IMR-90 (cell line): ENCODE results near the gene RBM44. TPM values are rescaled to one million over a fixed set of nuclear protein-coding genes. Genes with fewer than 3 reads are reported as not detected.

Experiments
- ATAC-seq: fragments of 200-7000 bp; cut with Tn5 transposase; 2 replicates; pipeline ENCODE4 v1.9.1; 2020; ENCODE audit warnings: low read depth, mild to moderate bottlenecking, moderate library complexity
- BruUV-seq: library from RNA; stranded (reverse); fragments of 400-500 nt; replicated peaks from 2 replicates; lab custom pipeline; 2021; lab: Mats Ljungman, UMichigan
- CTCF ChIA-PET: fragments of 300-600 bp; formaldehyde crosslinking; extraction: SDS; loops from one replicate; lab custom pipeline; 2021; ENCODE audit warnings: antibody characterized with exemption; lab: Yijun Ruan, JAX
- POLR2A ChIA-PET: fragments of 300-600 bp; sonication (Branson Sonifier 250); formaldehyde crosslinking; loops from one replicate; lab custom pipeline; 2022; ENCODE audit warnings: antibody characterized with exemption; ENCODE audit not compliant: unreplicated experiment; lab: Charles Lee
- DNase-seq: peaks from one replicate; pipeline ENCODE4 v3.0.0; 2013
- H2AFZ ChIP-seq: replicated peaks from 2 replicates; pipeline ENCODE3; 2013; ENCODE audit warnings: low read length, mild to moderate bottlenecking; ENCODE audit not compliant: poor library complexity
- H2AK5ac ChIP-seq: 2 replicates; pipeline ENCODE4 v1.6.1; 2013; ENCODE audit warnings: low read depth, low read length, inconsistent platforms
- H2AK9ac ChIP-seq: replicated peaks from 2 replicates; pipeline ENCODE3; 2013; ENCODE audit warnings: mild to moderate bottlenecking, low read depth, low read length, moderate library complexity; ENCODE audit not compliant: poor library complexity
- H2BK120ac ChIP-seq: 2 replicates; pipeline ENCODE4 v1.6.1; 2013; ENCODE audit warnings: low read depth, low read length, inconsistent platforms
- H2BK15ac ChIP-seq: 3 replicates; pipeline ENCODE4 v1.6.1; 2013; ENCODE audit warnings: low read depth, low read length, inconsistent platforms
- H2BK20ac ChIP-seq: 2 replicates; pipeline ENCODE4 v1.6.1; 2013; ENCODE audit warnings: low read depth, mild to moderate bottlenecking, inconsistent platforms, low read length, moderate library complexity
- H2BK5ac ChIP-seq: 2 replicates; pipeline ENCODE4 v1.6.1; 2013; ENCODE audit warnings: mild to moderate bottlenecking, low read depth, low read length, inconsistent platforms; ENCODE audit not compliant: poor library complexity, severe bottlenecking
- H3K14ac ChIP-seq: replicated peaks from 2 replicates; pipeline ENCODE4 v1.6.1; 2013; ENCODE audit warnings: low read depth, low read length, inconsistent platforms
- H3K18ac ChIP-seq: 2 replicates; pipeline ENCODE4 v1.6.1; 2013; ENCODE audit warnings: low read depth, low read length, control low read depth
- H3K23ac ChIP-seq: 2 replicates; pipeline ENCODE4 v1.6.1; 2013; ENCODE audit warnings: low read depth, low read length, inconsistent platforms
- H3K27ac ChIP-seq: 2 replicates; pipeline ENCODE4 v1.5.1; 2013; ENCODE audit warnings: mild to moderate bottlenecking, control low read depth, low read length; ENCODE audit not compliant: insufficient read depth
- H3K27me3 ChIP-seq: 2 replicates; pipeline ENCODE4 v1.6.1; 2013; ENCODE audit warnings: low read length; ENCODE audit not compliant: control insufficient read depth, insufficient read depth
- H3K36me3 ChIP-seq: 2 replicates; pipeline ENCODE4 v1.6.1; 2013; ENCODE audit warnings: low read length, mixed read lengths; ENCODE audit not compliant: control insufficient read depth, insufficient read depth
- H3K4ac ChIP-seq: 2 replicates; pipeline ENCODE4 v1.6.1; 2013; ENCODE audit warnings: low read depth, low read length, inconsistent platforms
- H3K4me1 ChIP-seq: 2 replicates; pipeline ENCODE4 v1.6.1; 2013; ENCODE audit warnings: low read length, mixed read lengths; ENCODE audit not compliant: control insufficient read depth, insufficient read depth
- H3K4me2 ChIP-seq: 2 replicates; pipeline ENCODE4 v1.6.1; 2013; ENCODE audit warnings: low read depth, mild to moderate bottlenecking, control low read depth, low read length, moderate library complexity
- H3K4me3 ChIP-seq: 2 replicates; pipeline ENCODE4 v1.5.1; 2013; ENCODE audit warnings: low read depth, mild to moderate bottlenecking, control low read depth, low read length, moderate library complexity; ENCODE audit not compliant: insufficient read depth
- H3K56ac ChIP-seq: 2 replicates; pipeline ENCODE4 v1.6.1; 2013; ENCODE audit warnings: low read length, inconsistent platforms; ENCODE audit not compliant: insufficient read depth; ENCODE audit errors: extremely low read depth
- H3K79me1 ChIP-seq, 2 experiments: 2 replicates each; pipeline ENCODE4 v1.6.1; 2013; ENCODE audit warnings: low read length in 2 of 2, inconsistent platforms in 1 of 2, low read depth in 1 of 2
- H3K9ac ChIP-seq: 2 replicates; pipeline ENCODE4 v1.6.1; 2013; ENCODE audit warnings: low read depth, low read length, control low read depth
- H3K9me1 ChIP-seq: 2 replicates; pipeline ENCODE4 v1.6.1; 2013; ENCODE audit warnings: low read length, inconsistent platforms; ENCODE audit not compliant: insufficient read depth
- H3K9me3 ChIP-seq: 2 replicates; pipeline ENCODE4 v1.6.1; 2013; ENCODE audit warnings: low read length; ENCODE audit not compliant: control insufficient read depth, insufficient read depth
- H4K20me1 ChIP-seq: 2 replicates; pipeline ENCODE4 v1.6.1; 2013; ENCODE audit warnings: low read length, inconsistent platforms; ENCODE audit not compliant: insufficient read depth
- H4K5ac ChIP-seq: 2 replicates; pipeline ENCODE4 v1.6.1; 2013; ENCODE audit warnings: mild to moderate bottlenecking, low read depth, low read length, control low read depth
- H4K8ac ChIP-seq, 2 experiments: 2 replicates each; pipeline ENCODE4 v1.6.1; 2013; ENCODE audit warnings: low read depth in 2 of 2, low read length in 2 of 2, control low read depth in 1 of 2, inconsistent platforms in 1 of 2
- H4K91ac ChIP-seq: 2 replicates; pipeline ENCODE4 v1.6.1; 2013; ENCODE audit warnings: low read depth, low read length, inconsistent platforms; ENCODE audit not compliant: insufficient read depth
- BHLHE40 ChIP-seq: fragments of 150-350 bp; IDR thresholded peaks from 2 replicates; pipeline ENCODE4 v1.6.1; 2016; ENCODE audit warnings: mild to moderate bottlenecking, low read depth, low read length
- CEBPB ChIP-seq: IDR thresholded peaks from 2 replicates; pipeline ENCODE4 v1.6.1; 2012; ENCODE audit warnings: low read depth, low read length, improper control_type of control experiment
- CHD1 ChIP-seq: IDR thresholded peaks from 2 replicates; pipeline ENCODE4 v1.6.1; 2012; ENCODE audit warnings: low read depth, low read length, improper control_type of control experiment
- FOS ChIP-seq: fragments of 150-350 bp; IDR thresholded peaks from 2 replicates; pipeline ENCODE4 v1.6.1; 2016; ENCODE audit warnings: low read depth, low read length
- MAFK ChIP-seq: IDR thresholded peaks from 2 replicates; pipeline ENCODE4 v1.6.1; 2012; ENCODE audit warnings: low read depth, low read length, improper control_type of control experiment
- MAZ ChIP-seq: IDR thresholded peaks from 2 replicates; pipeline ENCODE4 v1.6.1; 2012; ENCODE audit warnings: low read depth, mild to moderate bottlenecking, low read length, improper control_type of control experiment, moderate library complexity, borderline replicate concordance
- NFE2L2 ChIP-seq: fragments of 150-350 bp; IDR thresholded peaks from 2 replicates; pipeline ENCODE4 v1.6.1; 2016; ENCODE audit warnings: low read depth, mild to moderate bottlenecking, low read length
- POLR2A ChIP-seq: IDR thresholded peaks from 2 replicates; pipeline ENCODE4 v1.6.1; 2012; ENCODE audit warnings: mild to moderate bottlenecking, low read depth, low read length
- RAD21 ChIP-seq: IDR thresholded peaks from 2 replicates; pipeline ENCODE4 v1.6.1; 2012; ENCODE audit warnings: low read length, improper control_type of control experiment
- RFX5 ChIP-seq: IDR thresholded peaks from 2 replicates; pipeline ENCODE4 v1.8.0; 2012; ENCODE audit warnings: low read depth, mild to moderate bottlenecking, low read length, moderate library complexity
- SMC3 ChIP-seq: fragments of 150-350 bp; IDR thresholded peaks from 2 replicates; pipeline ENCODE4 v1.6.1; 2016; ENCODE audit warnings: low read depth, mild to moderate bottlenecking, antibody characterized with exemption, low read length, moderate library complexity
- USF2 ChIP-seq: fragments of 150-350 bp; IDR thresholded peaks from 2 replicates; pipeline ENCODE4 v1.6.1; 2017; ENCODE audit warnings: mild to moderate bottlenecking, antibody characterized with exemption, low read length, low read depth
- WGBS, 2 experiments: methylation state at CpG; one replicate each; pipeline versions ENCODE4 v1.1.5 to v1.1.7; 2013; ENCODE audit warnings: missing lambda C conversion rate in 2 of 2; ENCODE audit not compliant: insufficient read length in 1 of 2; ENCODE audit errors: extremely low coverage in 2 of 2; 5-methylcytosine and 5-hydroxymethylcytosine counted together
- dilution Hi-C: fragments of 300-500 bp; cut with HindIII; formaldehyde crosslinking; loops from one replicate; pipeline ENCODE4 v1.14.3; 2018; ENCODE audit warnings: low sequenced_read_pairs; ENCODE audit not compliant: unreplicated experiment
- in situ Hi-C: fragments of 300-500 bp; cut with MboI; formaldehyde crosslinking; loops from 3 replicates; pipeline ENCODE4 v1.14.3; 2019; ENCODE audit warnings: low sequenced_read_pairs, inconsistent platforms, mixed read lengths
- intact Hi-C: fragments of 100-400 bp; cut with micrococcal nuclease; formaldehyde crosslinking; loops from 2 replicates; pipeline ENCODE4 v1.10.0; 2022
- polyA plus RNA-seq, 3 experiments: library from polyadenylated mRNA; depleted of rRNA; stranded (reverse); fragments of >200 nt; gene quantifications; 2 replicates each; pipeline ENCODE4 v1.2.3, GENCODE V29; 2012; ENCODE audit warnings: low replicate concordance in 1 of 3
- total RNA-seq: library from RNA; depleted of rRNA; stranded (reverse); fragments of >200 nt; gene quantifications from 2 replicates; pipeline ENCODE4 v1.2.3, GENCODE V29; 2012
- TF ChIP-seq, protein P1 (sequence below): conservative IDR thresholded peaks from 2 replicates; pipeline ENCODE4 v1.5.1; 2012; ENCODE audit warnings: mild to moderate bottlenecking, low read depth, low read length, improper control_type of control experiment
- TF ChIP-seq, protein P2 (sequence below): fragments of 150-350 bp; IDR thresholded peaks from 2 replicates; pipeline ENCODE4 v1.6.1; 2016; ENCODE audit warnings: low read depth, mild to moderate bottlenecking, low read length, moderate library complexity, borderline replicate concordance

Gene RBM44
- total and polyA plus RNA-seq, 2 of the 4 experiments (the other 2 are of a cell fraction), result 0.14 to 0.18 TPM

DNA sequence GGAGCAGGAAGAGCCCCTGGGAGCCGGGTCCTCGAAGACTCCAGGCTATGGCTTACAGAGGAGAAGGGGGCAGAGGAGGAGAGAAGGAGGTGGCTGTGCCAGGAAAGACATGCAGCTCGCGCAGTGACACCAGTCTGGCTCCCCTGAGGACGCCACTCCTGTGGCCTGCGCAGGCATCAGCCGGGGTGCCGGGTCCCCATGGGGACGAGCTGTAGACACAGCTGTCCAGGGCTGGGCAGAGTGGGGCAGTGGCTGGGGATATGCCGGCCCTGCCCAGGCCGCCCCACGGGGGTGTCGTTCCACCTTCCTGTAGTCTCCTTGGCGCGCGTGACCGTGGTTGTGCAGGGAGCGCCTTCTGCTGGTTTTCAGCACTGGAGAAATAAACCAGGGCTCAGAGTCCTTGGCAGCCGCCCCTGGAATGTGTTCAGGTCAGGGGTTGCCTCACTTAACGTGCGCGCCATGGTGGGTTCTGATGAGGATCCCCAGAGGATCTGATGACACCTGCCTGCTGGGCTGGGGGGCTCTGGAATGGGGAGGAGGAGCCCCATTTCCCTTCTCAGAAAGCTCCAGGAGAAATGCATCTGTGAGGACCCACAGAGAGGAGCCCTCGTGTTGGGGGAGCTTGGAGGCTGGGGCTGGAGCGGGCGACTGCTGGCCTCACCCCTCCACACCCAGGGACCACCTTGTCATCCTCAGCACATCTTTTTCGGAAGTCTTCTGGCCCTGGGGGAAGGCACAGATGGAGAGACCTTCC is 87.5 kb downstream of the RBM44 start:
- no TSS peak for BruUV-seq
- no peak overlapping the region for H3K18ac ChIP-seq
- H4K91ac ChIP-seq, result no peak overlapping the region; the same call in 1 of the 2 replicates
- peak overlapping the region; percentile 6 for H2AFZ ChIP-seq
- H3K56ac ChIP-seq, result no peak overlapping the region
- H3K27me3 ChIP-seq, result no peaks in the 10 kb centered on the region
- peaks cover 0 to 4% of the 10 kb centered on the region in 2 experiments; a peak in 1 of 4 replicates for H3K79me1 ChIP-seq
- peaks cover 15% of the 10 kb centered on the region for H3K9me1 ChIP-seq
- no peaks in the 10 kb centered on the region for H3K36me3 ChIP-seq
- no peak overlapping the region for H3K9ac ChIP-seq
- in situ Hi-C loops, result no loop called here
- H4K5ac ChIP-seq, result no peak overlapping the region
- H3K27ac ChIP-seq, result peak overlapping the region; percentile 10; the same call in 1 of the 2 replicates
- H2BK5ac ChIP-seq, result no peak overlapping the region
- H2BK20ac ChIP-seq, result 0 out of 2 replicates have a peak overlapping the region, but pooled peaks have one; percentile 45
- H3K23ac ChIP-seq, result no peak overlapping the region
- H2BK120ac ChIP-seq, result no peak overlapping the region; the same call in 1 of the 2 replicates
- no peak overlapping the region for H3K14ac ChIP-seq
- 92% methylated on average over 9 of the region's 26 CpGs; no CpG with 5 or more reads in 1 of the 2 experiments for WGBS, 2 experiments
- dilution Hi-C loops, result no loop called here
- no peaks in the 10 kb centered on the region for H4K20me1 ChIP-seq
- ChIA-PET CTCF (no interaction called here), POLR2A (no interaction called here)
- no peak; the same call in 1 of the 2 replicates for ATAC-seq
- H3K4ac ChIP-seq, result peak overlapping the region; percentile 2; the same call in 1 of the 2 replicates
- H2AK5ac ChIP-seq, result peak overlapping the region; percentile 56
- H3K4me2 ChIP-seq, result no peak overlapping the region
- peaks cover 5% of the 10 kb centered on the region; the same call in 1 of the 2 replicates for H3K4me1 ChIP-seq
- H2AK9ac ChIP-seq, result peak overlapping the region; percentile 23
- 0 out of 4 replicates have a peak overlapping the region, but pooled peaks of 1 of the 2 experiments have one; percentile 4 for H4K8ac ChIP-seq
- DNase-seq, result no peak
- intact Hi-C loops, result no loop called here
- no peaks in the 10 kb centered on the region for H3K9me3 ChIP-seq
- peak overlapping the region; percentile 54; the same call in 1 of the 3 replicates for H2BK15ac ChIP-seq
- H3K4me3 ChIP-seq, result no peak overlapping the region
- TF ChIP-seq CEBPB (no peak), MAZ (no peak), RFX5 (no peak), BHLHE40 (no peak), FOS (no peak), NFE2L2 (no peak), MAFK (no peak), USF2 (no peak), RAD21 (no peak), CHD1 (no peak), SMC3 (no peak), POLR2A (no peak)
- TF ChIP-seq, protein P1, sequence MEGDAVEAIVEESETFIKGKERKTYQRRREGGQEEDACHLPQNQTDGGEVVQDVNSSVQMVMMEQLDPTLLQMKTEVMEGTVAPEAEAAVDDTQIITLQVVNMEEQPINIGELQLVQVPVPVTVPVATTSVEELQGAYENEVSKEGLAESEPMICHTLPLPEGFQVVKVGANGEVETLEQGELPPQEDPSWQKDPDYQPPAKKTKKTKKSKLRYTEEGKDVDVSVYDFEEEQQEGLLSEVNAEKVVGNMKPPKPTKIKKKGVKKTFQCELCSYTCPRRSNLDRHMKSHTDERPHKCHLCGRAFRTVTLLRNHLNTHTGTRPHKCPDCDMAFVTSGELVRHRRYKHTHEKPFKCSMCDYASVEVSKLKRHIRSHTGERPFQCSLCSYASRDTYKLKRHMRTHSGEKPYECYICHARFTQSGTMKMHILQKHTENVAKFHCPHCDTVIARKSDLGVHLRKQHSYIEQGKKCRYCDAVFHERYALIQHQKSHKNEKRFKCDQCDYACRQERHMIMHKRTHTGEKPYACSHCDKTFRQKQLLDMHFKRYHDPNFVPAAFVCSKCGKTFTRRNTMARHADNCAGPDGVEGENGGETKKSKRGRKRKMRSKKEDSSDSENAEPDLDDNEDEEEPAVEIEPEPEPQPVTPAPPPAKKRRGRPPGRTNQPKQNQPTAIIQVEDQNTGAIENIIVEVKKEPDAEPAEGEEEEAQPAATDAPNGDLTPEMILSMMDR, result no peak
- TF ChIP-seq, protein P2, sequence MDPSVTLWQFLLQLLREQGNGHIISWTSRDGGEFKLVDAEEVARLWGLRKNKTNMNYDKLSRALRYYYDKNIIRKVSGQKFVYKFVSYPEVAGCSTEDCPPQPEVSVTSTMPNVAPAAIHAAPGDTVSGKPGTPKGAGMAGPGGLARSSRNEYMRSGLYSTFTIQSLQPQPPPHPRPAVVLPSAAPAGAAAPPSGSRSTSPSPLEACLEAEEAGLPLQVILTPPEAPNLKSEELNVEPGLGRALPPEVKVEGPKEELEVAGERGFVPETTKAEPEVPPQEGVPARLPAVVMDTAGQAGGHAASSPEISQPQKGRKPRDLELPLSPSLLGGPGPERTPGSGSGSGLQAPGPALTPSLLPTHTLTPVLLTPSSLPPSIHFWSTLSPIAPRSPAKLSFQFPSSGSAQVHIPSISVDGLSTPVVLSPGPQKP, result no peak
